ENCODE measurements around the gene AKAP8L. TPM values are rescaled to one million over a fixed set of nuclear protein-coding genes. Genes with fewer than 3 reads are reported as not detected.

The AKAP8L gene
- total RNA-seq, 1 experiment from 2014 or later = 123 TPM

DNA sequence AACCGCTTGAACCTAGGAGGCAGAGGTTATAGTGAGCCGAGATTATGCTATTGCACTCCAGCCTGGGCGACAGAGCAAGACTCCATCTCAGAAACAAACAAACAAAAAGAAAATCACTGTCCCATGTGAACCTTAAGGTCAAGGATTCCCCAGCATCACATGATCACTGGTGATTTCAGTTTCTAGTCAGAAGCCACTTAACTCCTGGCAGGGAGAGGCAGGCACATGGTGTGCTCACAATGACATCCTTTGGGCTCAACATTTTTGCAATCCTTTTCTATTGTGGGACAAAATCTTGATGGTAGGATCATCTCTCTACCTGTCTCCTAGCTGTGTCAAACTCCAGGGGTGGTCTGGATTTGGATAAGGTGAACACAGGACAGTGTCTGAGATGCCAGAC, 51.3 kb downstream of the AKAP8L start:
- H3K4me2 ChIP-seq (ENCODE audit: insufficient read depth, insufficient read length, low read length) = no peak overlapping the region
- no peak overlapping the region for H2BK15ac ChIP-seq (ENCODE audit: low read depth, low read length)
- no peak overlapping the region for H3K18ac ChIP-seq (ENCODE audit: insufficient read length, low read depth, low read length)
- DNase-seq = no peak
- H3K9ac ChIP-seq (ENCODE audit: extremely low read depth, insufficient read length, low read length) = no peak overlapping the region
- H3K4me1 Mint-ChIP-seq = no peaks in the 10 kb centered on the region
- H3K27ac ChIP-seq (ENCODE audit: insufficient read length, low read depth, low read length) = no peak overlapping the region
- H4K91ac ChIP-seq (ENCODE audit: insufficient read length, low read depth, low read length) = no peak overlapping the region
- H3T11ph ChIP-seq (ENCODE audit: low read length) = no peak overlapping the region
- no peak overlapping the region for H4K5ac ChIP-seq (ENCODE audit: insufficient read length, low read depth, low read length)
- no peak overlapping the region for H4K8ac ChIP-seq (replicated peaks; ENCODE audit: insufficient read length, low read depth, low read length)
- H3K79me2 ChIP-seq (ENCODE audit: insufficient read depth, low read length) = no peaks in the 10 kb centered on the region
- no peak overlapping the region for H2BK5ac ChIP-seq (ENCODE audit: insufficient read length, low read length)
- H3K9me3 Mint-ChIP-seq = peaks cover 4 to 6% of the 10 kb centered on the region in 2 experiments
- no CpG with 5 or more reads among the region's 3 CpGs for WGBS (ENCODE audit: extremely low coverage, insufficient read length, low lambda C conversion rate)
- no peak overlapping the region for H2BK12ac ChIP-seq (ENCODE audit: insufficient read length, low read depth, low read length)
- no peak overlapping the region for H3K23ac ChIP-seq (ENCODE audit: insufficient read length, low read depth, low read length)
- no peak overlapping the region for H3K4ac ChIP-seq (ENCODE audit: low read depth, low read length)
- H2AK5ac ChIP-seq (ENCODE audit: insufficient read length, low read length) = no peak overlapping the region
- H3K4me1 ChIP-seq (ENCODE audit: insufficient read depth, low read length) = no peaks in the 10 kb centered on the region
- H2BK120ac ChIP-seq (ENCODE audit: low read depth, low read length, poor library complexity, severe bottlenecking) = no peak overlapping the region
- no peak overlapping the region for H2AFZ ChIP-seq (ENCODE audit: low read length)
- TF ChIP-seq, protein P1, sequence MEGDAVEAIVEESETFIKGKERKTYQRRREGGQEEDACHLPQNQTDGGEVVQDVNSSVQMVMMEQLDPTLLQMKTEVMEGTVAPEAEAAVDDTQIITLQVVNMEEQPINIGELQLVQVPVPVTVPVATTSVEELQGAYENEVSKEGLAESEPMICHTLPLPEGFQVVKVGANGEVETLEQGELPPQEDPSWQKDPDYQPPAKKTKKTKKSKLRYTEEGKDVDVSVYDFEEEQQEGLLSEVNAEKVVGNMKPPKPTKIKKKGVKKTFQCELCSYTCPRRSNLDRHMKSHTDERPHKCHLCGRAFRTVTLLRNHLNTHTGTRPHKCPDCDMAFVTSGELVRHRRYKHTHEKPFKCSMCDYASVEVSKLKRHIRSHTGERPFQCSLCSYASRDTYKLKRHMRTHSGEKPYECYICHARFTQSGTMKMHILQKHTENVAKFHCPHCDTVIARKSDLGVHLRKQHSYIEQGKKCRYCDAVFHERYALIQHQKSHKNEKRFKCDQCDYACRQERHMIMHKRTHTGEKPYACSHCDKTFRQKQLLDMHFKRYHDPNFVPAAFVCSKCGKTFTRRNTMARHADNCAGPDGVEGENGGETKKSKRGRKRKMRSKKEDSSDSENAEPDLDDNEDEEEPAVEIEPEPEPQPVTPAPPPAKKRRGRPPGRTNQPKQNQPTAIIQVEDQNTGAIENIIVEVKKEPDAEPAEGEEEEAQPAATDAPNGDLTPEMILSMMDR (conservative IDR thresholded peaks at IDR 0.05) = no peak
- H3K9me3 ChIP-seq (ENCODE audit: control insufficient read depth, low read depth, low read length) = no peaks in the 10 kb centered on the region
- no peaks in the 10 kb centered on the region for H3K79me1 ChIP-seq (ENCODE audit: insufficient read depth, low read depth, low read length, poor library complexity, severe bottlenecking)
- no peaks in the 10 kb centered on the region for H4K20me1 ChIP-seq (ENCODE audit: control insufficient read depth, insufficient read depth, insufficient read length)
- no peak overlapping the region for H3K27ac Mint-ChIP-seq
- no peaks in the 10 kb centered on the region for H3K23me2 ChIP-seq (ENCODE audit: insufficient read length, low read depth, low read length, poor library complexity, severe bottlenecking)
- no peak overlapping the region for H3K4me3 Mint-ChIP-seq
- H3K27me3 ChIP-seq (ENCODE audit: insufficient read depth, low read length) = no peaks in the 10 kb centered on the region
- no peak overlapping the region for H3K56ac ChIP-seq (ENCODE audit: insufficient read length, low read depth, low read length)
- no peak overlapping the region for H3K14ac ChIP-seq (ENCODE audit: insufficient read depth, low read length)
- H3K27me3 Mint-ChIP-seq (ENCODE audit: low read depth) = peaks cover 2% of the 10 kb centered on the region; the same call in 1 of the 2 replicates
- H2BK20ac ChIP-seq (ENCODE audit: low read depth, low read length, poor library complexity, severe bottlenecking) = no peak overlapping the region
- peaks cover 68 to 92% (median 87%) of the 10 kb centered on the region in 3 experiments for H3K36me3 Mint-ChIP-seq (ENCODE audit: insufficient read depth in 1 of 3, low read depth in 3 of 3)
